A673 (cell line): Measurements from ENCODE around the gene CHSY3. TPM values are rescaled to one million over a fixed set of nuclear protein-coding genes. Genes with fewer than 3 reads are reported as not detected.

ENCODE experiments used
- BruUV-seq: library from RNA; stranded (reverse); fragments of 400-500 nt; replicated peaks from 2 replicates; lab custom pipeline; 2021; lab: Mats Ljungman, UMichigan
- CTCF ChIA-PET: fragments of 300-600 bp; sonication (Branson Sonifier 250); formaldehyde crosslinking; loops from one replicate; lab custom pipeline; 2022; ENCODE audit warnings: antibody characterized with exemption; lab: Charles Lee
- POLR2A ChIA-PET: fragments of 300-600 bp; sonication (Branson Sonifier 250); formaldehyde crosslinking; loops from one replicate; lab custom pipeline; 2022; ENCODE audit warnings: antibody characterized with exemption; ENCODE audit not compliant: low non-redundant PET; lab: Charles Lee
- DNase-seq: peaks from one replicate; pipeline ENCODE4 v3.0.0-alpha.2; 2015; ENCODE audit warnings: low spot score
- H3K27ac ChIP-seq: fragments of 200-600 bp; sonication (generic); 2 replicates; pipeline ENCODE4 v1.5.1; 2016; ENCODE audit warnings: mixed run types, low read depth, mild to moderate bottlenecking, mixed read lengths, antibody characterized with exemption, low read length; ENCODE audit not compliant: poor library complexity, severe bottlenecking
- H3K27me3 ChIP-seq: fragments of 200-600 bp; sonication (generic); replicated peaks from 2 replicates; pipeline ENCODE4 v1.6.1; 2017; ENCODE audit warnings: mixed run types, low read depth, mild to moderate bottlenecking, mixed read lengths, antibody characterized with exemption, low read length; ENCODE audit not compliant: insufficient read depth, poor library complexity
- H3K36me3 ChIP-seq: fragments of 200-600 bp; sonication (generic); 2 replicates; pipeline ENCODE4 v1.6.1; 2016; ENCODE audit warnings: mixed run types, mild to moderate bottlenecking, mixed read lengths, antibody characterized with exemption, low read length; ENCODE audit not compliant: insufficient read depth, poor library complexity, severe bottlenecking
- H3K4me1 ChIP-seq: fragments of 200-600 bp; sonication (generic); 2 replicates; pipeline ENCODE4 v1.6.1; 2017; ENCODE audit warnings: mixed run types, mild to moderate bottlenecking, mixed read lengths, antibody characterized with exemption, low read length; ENCODE audit not compliant: insufficient read depth, poor library complexity, severe bottlenecking
- H3K4me3 ChIP-seq: fragments of 200-600 bp; sonication (generic); 2 replicates; pipeline ENCODE4 v1.5.1; 2016; ENCODE audit warnings: low read depth, mixed run types, mild to moderate bottlenecking, mixed read lengths, low read length; ENCODE audit not compliant: poor library complexity, severe bottlenecking
- H3K9me3 ChIP-seq: fragments of 200-600 bp; sonication (generic); 2 replicates; pipeline ENCODE4 v1.6.1; 2016; ENCODE audit warnings: mixed run types, low read depth, mild to moderate bottlenecking, mixed read lengths, antibody characterized with exemption, low read length; ENCODE audit not compliant: poor library complexity, severe bottlenecking
- EZH2 ChIP-seq: fragments of 200-600 bp; sonication (generic); IDR thresholded peaks from 2 replicates; pipeline ENCODE4 v1.6.1; 2017; ENCODE audit warnings: borderline replicate concordance, low read depth, mild to moderate bottlenecking, mixed read lengths, antibody characterized with exemption, low read length; ENCODE audit not compliant: poor library complexity, severe bottlenecking
- intact Hi-C: fragments of 100-400 bp; cut with micrococcal nuclease; formaldehyde crosslinking; loops from one replicate; pipeline ENCODE4 v1.10.0; 2022; ENCODE audit not compliant: unreplicated experiment
- total RNA-seq: library from RNA; stranded (reverse); gene quantifications from 2 replicates; pipeline ENCODE4 v1.2.3, GENCODE V29; 2021
- TF ChIP-seq, protein P1 (sequence below): fragments of 300-800, 200-600 bp; sonication (generic); conservative IDR thresholded peaks from 2 replicates; pipeline ENCODE4 v1.5.1; 2017; ENCODE audit warnings: low read depth, mild to moderate bottlenecking, antibody characterized with exemption, low read length, moderate library complexity, mixed read lengths

CHSY3 gene
- total RNA-seq, 1 experiment from 2014 or later: not detected

DNA sequence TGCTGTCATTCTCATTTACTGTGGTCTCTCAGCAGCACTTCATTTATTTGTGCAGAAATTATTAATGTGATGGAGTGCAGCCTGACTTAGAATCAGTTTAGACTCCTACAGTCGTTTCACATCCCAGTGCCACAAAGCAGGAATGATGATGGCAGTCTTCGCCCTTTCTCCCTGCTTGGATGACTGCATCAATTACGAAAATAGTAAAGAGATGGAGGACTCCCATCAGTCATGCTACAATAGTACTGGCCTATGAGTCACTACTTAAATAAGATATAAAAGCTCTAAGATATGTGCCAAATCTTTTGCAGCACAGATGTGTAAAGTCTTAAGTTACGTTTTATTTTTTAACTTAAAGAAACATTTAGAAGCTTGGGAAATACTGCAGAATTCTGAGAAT lies 263.9 kb downstream of the CHSY3 start:
- Histone ChIP-seq H3K9me3 (no peaks in the 10 kb centered on the region), H3K36me3 (no peaks in the 10 kb centered on the region), H3K4me1 (no peaks in the 10 kb centered on the region), H3K27me3 (peaks cover 5% of the 10 kb centered on the region), H3K27ac (no peak overlapping the region), H3K4me3 (no peak overlapping the region)
- TF ChIP-seq, protein P1, sequence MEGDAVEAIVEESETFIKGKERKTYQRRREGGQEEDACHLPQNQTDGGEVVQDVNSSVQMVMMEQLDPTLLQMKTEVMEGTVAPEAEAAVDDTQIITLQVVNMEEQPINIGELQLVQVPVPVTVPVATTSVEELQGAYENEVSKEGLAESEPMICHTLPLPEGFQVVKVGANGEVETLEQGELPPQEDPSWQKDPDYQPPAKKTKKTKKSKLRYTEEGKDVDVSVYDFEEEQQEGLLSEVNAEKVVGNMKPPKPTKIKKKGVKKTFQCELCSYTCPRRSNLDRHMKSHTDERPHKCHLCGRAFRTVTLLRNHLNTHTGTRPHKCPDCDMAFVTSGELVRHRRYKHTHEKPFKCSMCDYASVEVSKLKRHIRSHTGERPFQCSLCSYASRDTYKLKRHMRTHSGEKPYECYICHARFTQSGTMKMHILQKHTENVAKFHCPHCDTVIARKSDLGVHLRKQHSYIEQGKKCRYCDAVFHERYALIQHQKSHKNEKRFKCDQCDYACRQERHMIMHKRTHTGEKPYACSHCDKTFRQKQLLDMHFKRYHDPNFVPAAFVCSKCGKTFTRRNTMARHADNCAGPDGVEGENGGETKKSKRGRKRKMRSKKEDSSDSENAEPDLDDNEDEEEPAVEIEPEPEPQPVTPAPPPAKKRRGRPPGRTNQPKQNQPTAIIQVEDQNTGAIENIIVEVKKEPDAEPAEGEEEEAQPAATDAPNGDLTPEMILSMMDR: no peak
- no peak for TF ChIP-seq EZH2
- DNase-seq: peak; percentile 2
- POLR2A ChIA-PET: no interaction called here
- CTCF ChIA-PET: no interaction called here
- intact Hi-C loops: no loop called here
- no TSS peak for BruUV-seq

DNA sequence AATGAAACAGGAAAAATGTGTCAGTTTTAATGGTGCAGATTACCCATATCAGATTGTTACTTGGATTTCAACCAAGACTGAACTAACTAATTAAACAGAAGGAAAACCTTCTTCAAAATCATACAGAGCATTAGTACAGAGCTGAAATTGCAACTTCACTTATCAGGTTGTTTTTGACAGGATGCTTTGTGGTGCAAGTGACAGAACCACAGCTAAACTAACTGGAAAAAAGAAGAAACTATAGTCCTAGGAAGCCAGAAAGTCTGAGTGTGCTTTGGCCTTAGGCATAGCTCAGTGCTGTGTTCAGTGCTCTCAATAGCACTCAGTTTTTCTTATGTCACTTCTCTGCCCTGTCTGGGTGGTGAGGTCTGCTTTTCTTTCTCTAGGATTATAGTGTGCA lies 267.4 kb downstream of the CHSY3 start:
- BruUV-seq: no TSS peak
- TF ChIP-seq EZH2: no peak
- TF ChIP-seq, protein P1: no peak
- Histone ChIP-seq H3K27ac (no peak overlapping the region), H3K4me1 (no peaks in the 10 kb centered on the region), H3K9me3 (no peaks in the 10 kb centered on the region), H3K4me3 (no peak overlapping the region), H3K27me3 (no peaks in the 10 kb centered on the region), H3K36me3 (no peaks in the 10 kb centered on the region)
- intact Hi-C loops: no loop called here
- no peak for DNase-seq
- ChIA-PET POLR2A (no interaction called here), CTCF (no interaction called here)

DNA sequence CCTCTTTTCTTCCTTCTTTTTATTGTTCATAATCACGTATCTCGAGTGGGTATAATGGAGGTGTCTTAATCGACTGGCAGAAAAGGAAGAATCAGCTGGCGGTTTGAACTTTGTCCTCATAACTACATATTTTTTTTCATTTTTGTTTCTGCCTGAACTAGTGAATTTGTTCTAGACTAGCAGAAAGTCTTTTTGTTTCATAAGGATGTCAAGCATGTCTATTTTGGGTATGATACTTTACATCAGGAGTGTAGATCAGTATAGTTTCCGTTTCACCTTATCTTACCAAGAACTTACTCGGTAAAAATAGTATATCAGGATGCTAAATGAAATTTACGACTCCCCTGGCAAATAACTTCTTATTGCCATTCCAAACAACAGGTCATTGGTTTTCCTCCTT lies 278.9 kb downstream of the CHSY3 start:
- Histone ChIP-seq H3K9me3 (no peaks in the 10 kb centered on the region), H3K27me3 (no peaks in the 10 kb centered on the region), H3K4me3 (no peak overlapping the region), H3K36me3 (no peaks in the 10 kb centered on the region), H3K27ac (no peak overlapping the region), H3K4me1 (no peaks in the 10 kb centered on the region)
- DNase-seq: no peak
- BruUV-seq: no TSS peak
- intact Hi-C loops: no loop called here
- no peak for TF ChIP-seq EZH2
- TF ChIP-seq, protein P1: no peak
- ChIA-PET POLR2A (no interaction called here), CTCF (no interaction called here)
